ENCODE data around the gene ZBTB40. TPM values are rescaled to one million over a fixed set of nuclear protein-coding genes. Genes with fewer than 3 reads are reported as not detected.

ZBTB40 gene
- total RNA-seq, 4 donors from 2014 or later: 12.2 to 19.6 (median 15.4) TPM

DNA sequence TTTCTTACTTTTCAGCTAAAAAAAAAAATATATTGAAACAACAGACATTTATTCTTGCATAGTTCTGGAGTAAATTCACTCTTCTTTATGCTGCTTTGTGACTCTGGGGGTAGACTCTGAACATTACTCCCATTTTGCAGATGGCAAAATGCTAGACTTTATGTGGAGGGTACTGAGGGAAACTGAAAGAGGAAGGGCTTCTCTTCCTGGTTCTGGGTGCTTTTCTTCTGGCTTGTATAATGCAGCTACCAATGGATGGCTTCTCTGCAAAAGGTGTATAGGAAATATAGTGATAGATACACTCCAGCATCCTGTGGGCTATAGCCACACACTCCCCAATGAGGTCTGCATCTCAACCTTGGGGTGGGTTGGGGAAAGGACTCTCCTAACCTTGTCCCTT lies 19.7 kb upstream of the ZBTB40 start:
- TF ChIP-seq, protein P1, sequence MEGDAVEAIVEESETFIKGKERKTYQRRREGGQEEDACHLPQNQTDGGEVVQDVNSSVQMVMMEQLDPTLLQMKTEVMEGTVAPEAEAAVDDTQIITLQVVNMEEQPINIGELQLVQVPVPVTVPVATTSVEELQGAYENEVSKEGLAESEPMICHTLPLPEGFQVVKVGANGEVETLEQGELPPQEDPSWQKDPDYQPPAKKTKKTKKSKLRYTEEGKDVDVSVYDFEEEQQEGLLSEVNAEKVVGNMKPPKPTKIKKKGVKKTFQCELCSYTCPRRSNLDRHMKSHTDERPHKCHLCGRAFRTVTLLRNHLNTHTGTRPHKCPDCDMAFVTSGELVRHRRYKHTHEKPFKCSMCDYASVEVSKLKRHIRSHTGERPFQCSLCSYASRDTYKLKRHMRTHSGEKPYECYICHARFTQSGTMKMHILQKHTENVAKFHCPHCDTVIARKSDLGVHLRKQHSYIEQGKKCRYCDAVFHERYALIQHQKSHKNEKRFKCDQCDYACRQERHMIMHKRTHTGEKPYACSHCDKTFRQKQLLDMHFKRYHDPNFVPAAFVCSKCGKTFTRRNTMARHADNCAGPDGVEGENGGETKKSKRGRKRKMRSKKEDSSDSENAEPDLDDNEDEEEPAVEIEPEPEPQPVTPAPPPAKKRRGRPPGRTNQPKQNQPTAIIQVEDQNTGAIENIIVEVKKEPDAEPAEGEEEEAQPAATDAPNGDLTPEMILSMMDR (IDR thresholded peaks at IDR 0.05; ENCODE audit: low read depth): no peak

DNA sequence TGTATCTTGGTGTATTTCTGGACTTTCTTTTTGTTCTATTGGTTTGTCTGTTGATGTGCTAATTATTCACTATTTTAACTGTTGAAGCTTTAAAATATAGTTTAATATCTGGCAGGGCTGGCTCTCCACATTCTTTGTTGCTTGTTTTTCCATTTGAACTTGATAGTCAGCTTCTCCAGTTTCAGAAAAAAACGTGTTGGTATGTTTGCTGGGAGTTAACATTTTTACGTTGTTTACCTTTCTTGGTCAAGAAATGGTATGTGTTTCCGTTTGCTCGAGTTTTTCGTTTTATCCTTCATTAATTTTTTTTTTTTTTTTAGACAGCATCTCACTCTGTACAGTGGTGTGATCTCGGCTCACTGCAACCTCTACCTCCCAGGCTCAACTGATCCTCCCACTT lies 16.9 kb upstream of the ZBTB40 start:
- TF ChIP-seq, protein P1 (IDR thresholded peaks at IDR 0.05; ENCODE audit: low read depth): no peak

DNA sequence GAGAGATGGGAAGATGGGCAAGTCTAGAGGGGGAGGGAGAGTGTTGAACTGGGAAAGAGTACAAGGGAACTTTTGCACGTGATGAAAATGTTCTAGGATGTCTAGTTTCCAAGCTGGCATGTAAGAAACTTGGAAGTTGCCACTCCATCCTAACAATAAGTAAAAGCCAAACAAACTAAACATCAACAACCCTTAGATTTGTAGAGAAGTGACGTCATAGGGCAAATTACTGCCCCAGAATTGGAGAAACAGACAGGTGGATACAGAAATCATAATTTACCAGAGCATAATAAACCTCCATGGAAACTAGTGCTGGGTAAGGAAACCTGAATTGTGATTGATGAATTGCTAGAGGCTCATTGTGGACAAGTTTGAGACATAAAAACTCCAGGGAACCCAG lies 14.7 kb upstream of the ZBTB40 start:
- TF ChIP-seq, protein P1 (IDR thresholded peaks at IDR 0.05; ENCODE audit: low read depth): no peak

DNA sequence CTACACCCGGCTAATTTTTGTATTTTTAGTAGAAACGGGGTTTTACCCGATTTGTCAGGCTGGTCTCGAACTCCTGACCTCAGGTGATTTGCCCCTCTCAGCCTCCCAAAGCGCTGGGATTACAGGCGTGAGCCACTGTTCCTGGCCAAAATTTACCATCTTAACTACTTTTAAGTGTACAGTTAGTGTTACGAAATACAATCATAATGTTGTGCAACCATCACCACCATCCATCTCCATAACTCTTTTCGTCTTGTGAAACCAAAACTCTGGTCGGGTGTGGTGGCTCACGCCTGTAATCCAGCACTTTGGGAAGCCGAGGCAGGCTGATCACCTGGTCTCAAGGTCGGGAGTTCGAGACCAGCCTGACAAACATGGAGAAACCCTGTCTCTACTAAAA lies 14.1 kb upstream of the ZBTB40 start:
- TF ChIP-seq, protein P1 (IDR thresholded peaks at IDR 0.05; ENCODE audit: low read depth): no peak

DNA sequence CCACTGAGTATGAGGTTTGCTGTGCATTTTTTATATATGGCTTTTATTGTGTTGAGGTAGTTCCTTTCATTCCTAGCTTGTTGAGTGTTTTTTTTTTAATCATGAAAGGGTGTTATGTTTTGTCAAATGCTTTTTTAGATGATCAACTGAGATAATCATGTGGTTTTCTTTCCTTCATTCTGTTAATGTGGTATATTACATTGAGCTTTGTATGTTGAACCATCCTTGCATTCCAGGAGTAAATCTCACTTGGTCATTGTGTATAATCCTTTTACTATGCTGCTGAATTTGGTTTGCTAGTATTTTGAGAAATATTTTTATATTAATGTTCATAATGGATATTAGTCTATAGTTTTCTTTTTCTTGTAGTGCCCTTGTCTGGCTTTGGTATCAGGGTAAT lies 11.1 kb upstream of the ZBTB40 start:
- TF ChIP-seq, protein P1 (IDR thresholded peaks at IDR 0.05; ENCODE audit: low read depth): no peak

DNA sequence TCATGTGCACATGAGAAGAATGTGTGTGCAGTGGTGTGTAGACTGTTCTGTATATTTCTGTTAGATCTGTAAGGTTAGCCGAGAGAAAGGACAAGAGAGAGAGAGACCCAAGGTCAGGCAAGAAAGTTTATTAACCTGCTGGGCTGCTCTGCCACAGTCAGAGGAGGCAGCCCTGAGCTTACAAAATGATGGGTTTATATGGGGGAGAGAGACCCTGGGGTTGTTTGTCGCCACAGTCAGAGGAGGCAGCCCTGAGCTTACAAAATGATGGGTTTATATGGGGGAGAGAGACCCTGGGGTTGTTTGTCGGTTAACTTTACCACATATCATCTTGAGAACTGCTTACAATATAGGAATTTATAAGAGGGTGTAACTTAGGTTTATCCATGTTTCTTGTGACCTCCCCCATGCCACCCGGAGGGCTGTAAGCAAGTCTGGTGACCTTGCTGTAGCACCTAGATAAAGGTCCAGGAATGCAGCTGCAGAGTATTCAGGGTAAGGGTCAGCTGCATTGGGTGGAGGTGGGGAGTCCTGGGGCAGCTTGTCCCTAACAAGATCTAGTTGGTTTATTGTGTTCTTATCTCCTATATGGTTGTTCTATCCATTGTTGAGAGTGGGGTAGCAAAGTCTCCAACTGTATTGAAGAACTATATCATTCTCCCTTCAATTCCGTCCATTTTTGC lies 9.3 kb upstream of the ZBTB40 start:
- TF ChIP-seq, protein P1 (IDR thresholded peaks at IDR 0.05; ENCODE audit: low read depth): no peak

DNA sequence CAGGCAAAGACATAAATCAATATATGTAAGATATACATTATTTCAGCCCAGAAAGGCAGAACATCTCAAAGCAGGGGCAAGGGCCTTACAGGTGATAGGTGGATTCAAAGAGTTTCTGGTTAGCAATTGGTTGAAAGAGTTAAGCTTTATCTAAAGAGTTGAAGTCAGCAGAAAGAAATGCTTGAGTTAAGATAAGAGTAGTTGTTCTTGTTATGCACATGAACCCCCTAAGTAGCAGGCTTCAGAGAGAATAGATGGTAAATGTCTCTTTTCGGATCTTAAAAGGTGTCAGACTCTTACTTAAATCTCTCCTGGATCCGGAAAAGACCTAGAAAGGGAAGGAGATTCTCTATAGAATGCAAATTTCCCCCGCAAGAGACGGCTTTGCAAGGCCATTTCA lies 8.3 kb upstream of the ZBTB40 start:
- TF ChIP-seq, protein P1 (IDR thresholded peaks at IDR 0.05; ENCODE audit: low read depth): no peak

All from subcutaneous adipose tissue (tissue), 4 donors.